ENCODE measurements around the gene CDH8.

Gene CDH8

DNA sequence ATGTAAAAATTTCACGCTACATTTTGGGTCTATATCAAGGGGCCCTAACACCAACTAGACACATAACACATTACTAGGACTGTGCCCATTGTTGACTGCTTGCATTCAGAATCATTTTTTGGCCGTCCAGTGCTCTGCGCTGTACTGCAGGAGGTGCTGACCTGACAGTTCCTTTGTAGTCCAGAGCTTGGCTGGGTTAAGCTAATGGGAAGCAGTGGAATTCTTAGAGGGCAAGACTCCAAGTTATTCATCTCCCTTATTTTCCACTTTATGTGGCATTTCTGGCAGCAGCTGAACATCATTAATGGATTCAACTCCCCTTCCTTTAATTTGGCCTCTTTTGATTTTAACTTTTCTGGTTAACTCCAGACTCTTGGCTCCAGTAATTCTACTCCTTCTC, 351.7 kb downstream of the CDH8 start:
- in situ Hi-C loops (cut with MboI; ENCODE audit: low pct_unique_long_range_greater_than_20kb, low sequenced_read_pairs), result no loop called here
- DNase-seq, result no peak

DNA sequence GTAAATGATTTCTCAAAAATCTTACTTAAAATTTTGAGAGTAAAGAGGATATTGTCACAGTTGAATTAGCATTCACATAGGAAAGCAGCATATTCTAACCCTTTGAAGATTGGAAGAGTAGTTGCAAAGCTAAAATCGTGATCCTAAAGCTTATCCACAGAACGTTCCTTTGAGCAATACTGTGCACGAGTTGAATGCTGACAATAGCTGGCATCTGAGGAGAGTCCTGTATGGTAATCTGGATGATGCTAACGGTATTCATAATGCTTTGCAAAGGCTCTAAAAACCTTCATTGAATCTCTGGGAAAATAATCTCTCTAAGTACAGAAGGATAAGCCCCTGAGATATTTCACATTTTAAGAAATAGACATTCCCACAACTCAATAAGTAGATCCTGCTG, 354.6 kb downstream of the CDH8 start:
- no peak for DNase-seq
- in situ Hi-C loops (cut with MboI; ENCODE audit: low pct_unique_long_range_greater_than_20kb, low sequenced_read_pairs), result no loop called here

DNA sequence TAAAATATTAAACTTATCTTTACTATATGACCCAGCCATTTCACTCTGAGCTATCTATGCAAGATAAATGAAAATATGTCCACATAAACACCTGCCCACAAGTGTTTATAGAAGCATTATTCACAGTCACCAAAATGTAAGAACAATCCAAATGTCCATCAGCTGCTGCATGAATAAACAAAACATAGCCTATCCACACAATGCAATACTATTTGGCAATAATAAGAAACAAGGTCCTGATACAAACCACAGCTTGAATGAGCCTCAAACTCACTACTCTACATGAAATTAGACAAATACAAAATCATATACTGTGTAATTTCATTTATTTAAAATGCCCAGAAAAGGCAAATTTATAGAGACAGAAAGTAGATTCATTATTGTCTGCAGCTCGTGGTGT, 355.1 kb downstream of the CDH8 start:
- DNase-seq, result no peak
- in situ Hi-C loops (cut with MboI; ENCODE audit: low pct_unique_long_range_greater_than_20kb, low sequenced_read_pairs), result no loop called here

DNA sequence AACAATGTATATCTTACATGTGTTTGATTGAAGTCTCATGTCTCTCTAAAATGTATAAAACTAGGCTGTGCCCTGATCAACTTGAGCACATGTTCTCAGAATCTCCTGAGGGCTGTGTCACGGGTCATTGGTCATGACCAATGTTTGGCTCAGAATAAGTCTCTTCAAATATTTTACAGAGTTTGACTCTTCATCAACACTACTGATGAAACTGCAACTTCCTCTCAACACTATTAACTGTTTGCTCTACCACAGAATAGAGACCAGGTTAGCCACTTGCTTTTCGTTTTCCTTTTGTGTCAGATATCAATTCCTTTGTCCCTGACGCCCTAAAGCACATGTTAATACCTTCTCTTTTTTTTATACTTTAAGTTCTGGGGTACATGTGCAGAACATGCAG, 358.1 kb downstream of the CDH8 start:
- no peak for DNase-seq
- in situ Hi-C loops (cut with MboI; ENCODE audit: low pct_unique_long_range_greater_than_20kb, low sequenced_read_pairs), result no loop called here

DNA sequence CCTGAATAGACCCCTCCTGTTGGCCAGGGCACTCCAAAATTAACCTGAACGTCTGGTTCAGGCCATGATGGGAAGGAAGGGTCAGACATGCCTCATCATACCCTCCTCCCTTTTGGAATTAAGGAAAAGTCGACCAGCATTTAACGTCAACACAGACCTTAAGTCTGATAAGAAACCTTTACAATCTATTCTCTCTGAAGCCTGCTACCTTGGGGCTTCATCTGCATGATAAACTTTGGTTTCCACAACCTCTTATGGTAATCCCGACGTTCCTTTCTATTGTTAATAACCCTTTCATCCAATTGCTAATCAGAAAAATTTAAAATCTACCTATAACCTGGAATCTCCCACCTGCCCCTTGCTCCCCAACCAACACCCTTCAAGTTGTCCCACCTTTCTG, 358.5 kb downstream of the CDH8 start:
- DNase-seq, result no peak
- in situ Hi-C loops (cut with MboI; ENCODE audit: low pct_unique_long_range_greater_than_20kb, low sequenced_read_pairs), result no loop called here

DNA sequence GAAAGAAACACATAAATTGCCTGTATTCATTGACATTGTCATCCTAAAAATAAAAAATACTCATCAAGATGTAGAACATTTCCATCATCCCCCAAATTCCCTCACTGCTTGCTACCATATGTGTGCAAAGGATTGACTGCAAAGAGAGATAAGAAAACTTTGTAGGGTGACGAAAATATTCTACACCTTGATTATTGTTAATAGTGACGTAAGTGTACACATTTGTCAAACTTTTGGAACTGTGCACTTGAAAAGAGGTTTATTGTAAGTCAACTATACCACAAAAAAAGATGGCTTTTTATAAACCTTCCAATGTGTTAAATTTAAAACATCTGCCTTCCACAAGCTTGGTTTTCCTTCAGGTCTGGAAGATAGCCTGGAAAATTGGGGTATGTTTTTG, 359.5 kb downstream of the CDH8 start:
- no peak for DNase-seq
- in situ Hi-C loops (cut with MboI; ENCODE audit: low pct_unique_long_range_greater_than_20kb, low sequenced_read_pairs), result no loop called here

DNA sequence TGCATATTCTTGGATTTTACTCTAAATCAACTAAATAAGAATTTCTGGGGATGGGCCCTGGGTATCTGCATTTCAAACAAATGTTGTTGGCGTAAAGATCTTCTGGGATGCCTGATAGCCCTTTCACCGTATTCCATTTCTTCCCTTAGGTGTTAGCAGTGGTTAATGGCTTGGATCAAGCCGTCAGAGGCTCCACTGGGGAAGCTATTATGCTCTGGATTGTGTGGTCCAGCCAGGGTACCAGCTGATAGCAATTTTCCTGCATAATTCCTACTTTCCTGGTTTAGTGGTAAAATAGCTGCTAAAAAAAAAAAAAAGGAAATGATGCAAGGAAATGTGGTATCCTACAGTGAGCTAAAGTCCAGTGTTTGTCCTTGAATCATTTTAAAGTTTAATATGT, 365.1 kb downstream of the CDH8 start:
- no peak for DNase-seq
- in situ Hi-C loops (cut with MboI; ENCODE audit: low pct_unique_long_range_greater_than_20kb, low sequenced_read_pairs), result no loop called here

DNA sequence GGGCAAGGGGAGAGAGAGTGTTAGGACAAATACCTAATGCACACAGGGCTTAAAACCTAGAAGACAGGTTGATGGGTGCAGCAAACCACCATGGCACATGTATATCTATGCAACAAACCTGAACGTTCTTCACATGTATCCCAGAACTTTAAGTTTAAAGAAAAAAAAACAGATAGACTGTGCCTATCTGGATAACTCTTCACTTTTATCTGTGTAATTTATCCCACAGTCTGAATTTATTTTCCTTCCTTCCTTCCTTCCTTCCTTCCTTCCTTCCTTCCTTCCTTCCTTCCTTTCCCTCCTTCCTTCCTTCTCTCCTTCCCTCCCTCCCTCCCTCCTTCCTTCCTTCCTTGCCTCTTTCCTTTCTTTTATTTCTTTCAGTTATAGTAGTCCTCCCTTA, 370.7 kb downstream of the CDH8 start:
- in situ Hi-C loops (cut with MboI; ENCODE audit: low pct_unique_long_range_greater_than_20kb, low sequenced_read_pairs), result no loop called here
- DNase-seq, result no peak

DNA sequence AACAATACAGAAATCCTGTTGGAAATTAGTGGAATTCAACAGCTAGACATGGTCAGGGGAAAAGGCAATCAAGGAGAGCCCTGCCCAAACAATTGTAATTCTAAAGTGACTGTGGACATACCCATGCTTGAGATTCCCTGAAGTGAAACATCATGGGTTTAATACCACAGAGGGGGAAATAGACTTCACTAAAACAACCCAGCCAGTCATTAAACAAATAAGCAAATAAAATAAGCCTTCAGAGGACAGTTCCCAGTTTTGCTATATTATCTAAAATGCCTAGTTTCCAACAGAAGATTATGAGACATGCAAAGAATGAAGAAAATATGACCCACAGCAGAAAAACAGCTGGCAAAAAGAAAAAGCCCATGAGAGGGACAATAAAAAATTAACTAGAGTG, 376.3 kb downstream of the CDH8 start:
- in situ Hi-C loops (cut with MboI; ENCODE audit: low pct_unique_long_range_greater_than_20kb, low sequenced_read_pairs), result no loop called here
- no peak for DNase-seq

DNA sequence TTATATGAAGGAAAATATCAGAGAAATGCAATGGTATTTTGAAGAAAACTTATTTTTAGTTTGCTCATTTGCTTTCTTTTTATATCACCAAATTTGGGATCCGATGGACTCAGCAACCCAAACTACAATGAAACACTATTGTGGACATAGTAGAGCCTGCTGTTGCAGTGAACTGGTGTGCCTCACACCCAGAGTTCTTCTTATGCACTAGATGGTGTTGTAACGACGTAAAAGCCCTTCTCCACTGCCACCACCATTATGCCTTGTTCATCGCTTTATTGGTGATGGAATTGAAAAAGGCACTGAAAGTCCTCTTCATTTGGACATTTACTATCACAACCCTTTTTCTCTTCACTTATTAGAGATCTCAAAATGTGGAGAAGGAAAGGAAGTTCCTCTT, 381.3 kb downstream of the CDH8 start:
- in situ Hi-C loops (cut with MboI; ENCODE audit: low pct_unique_long_range_greater_than_20kb, low sequenced_read_pairs), result no loop called here
- no peak for DNase-seq

DNA sequence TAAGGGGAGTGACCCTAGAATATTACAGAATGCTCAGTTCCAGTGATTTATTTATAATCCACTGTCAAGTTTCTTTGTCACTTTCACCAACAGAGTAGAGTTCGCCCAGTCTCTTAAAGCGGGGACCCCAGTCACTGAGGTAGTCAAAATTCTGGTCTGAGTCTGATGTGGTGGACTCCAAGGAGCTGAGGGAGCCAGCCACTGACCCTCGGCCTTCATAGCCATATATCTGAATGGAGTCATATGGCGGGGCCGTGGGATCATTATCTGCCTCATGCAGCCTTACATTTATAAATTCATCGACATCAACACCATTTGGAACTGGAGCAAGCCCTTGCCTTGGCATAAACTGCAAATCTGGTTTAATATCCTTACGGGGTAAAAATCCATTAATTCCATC, 382.7 kb downstream of the CDH8 start:
- DNase-seq, result no peak
- in situ Hi-C loops (cut with MboI; ENCODE audit: low pct_unique_long_range_greater_than_20kb, low sequenced_read_pairs), result no loop called here

DNA sequence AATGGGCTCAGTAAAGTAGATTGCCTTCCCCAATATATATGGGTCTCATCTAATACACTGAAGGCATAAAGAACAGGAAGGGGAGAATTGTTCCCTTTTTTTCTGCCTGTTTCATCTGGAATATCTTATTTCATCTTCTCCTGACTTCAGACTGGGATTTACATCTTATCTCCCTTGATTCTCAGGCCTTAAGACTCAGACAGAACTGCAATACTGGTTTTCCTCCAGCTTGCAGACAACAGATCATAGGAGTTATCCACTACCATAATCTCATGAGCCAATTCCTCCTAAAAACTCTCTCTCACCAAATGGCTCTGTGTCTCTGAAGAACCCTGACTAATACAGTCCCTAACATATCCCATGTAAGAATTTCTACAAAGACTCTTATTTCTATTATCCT, 390.7 kb downstream of the CDH8 start:
- DNase-seq, result no peak
- in situ Hi-C loops (cut with MboI; ENCODE audit: low pct_unique_long_range_greater_than_20kb, low sequenced_read_pairs), result no loop called here

DNA sequence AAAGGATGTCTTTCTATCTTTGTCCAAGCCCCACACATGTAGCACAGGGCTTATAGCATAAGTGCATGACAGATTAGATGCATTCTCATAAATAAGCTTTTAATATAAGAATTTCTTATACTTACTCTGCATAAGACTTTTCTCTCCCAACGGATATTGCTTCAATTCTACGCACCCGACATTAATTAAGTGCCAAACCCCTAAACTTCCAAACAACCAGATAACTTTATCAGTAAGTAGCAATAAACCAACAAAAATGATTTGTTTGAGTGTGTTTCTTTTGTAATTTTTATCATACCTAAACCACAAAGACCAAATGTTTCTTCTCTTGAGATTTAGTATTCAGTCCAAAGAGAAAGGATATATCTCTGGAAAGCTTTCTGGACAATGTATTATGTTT, 391.5 kb downstream of the CDH8 start:
- no peak for DNase-seq
- in situ Hi-C loops (cut with MboI; ENCODE audit: low pct_unique_long_range_greater_than_20kb, low sequenced_read_pairs), result no loop called here

DNA sequence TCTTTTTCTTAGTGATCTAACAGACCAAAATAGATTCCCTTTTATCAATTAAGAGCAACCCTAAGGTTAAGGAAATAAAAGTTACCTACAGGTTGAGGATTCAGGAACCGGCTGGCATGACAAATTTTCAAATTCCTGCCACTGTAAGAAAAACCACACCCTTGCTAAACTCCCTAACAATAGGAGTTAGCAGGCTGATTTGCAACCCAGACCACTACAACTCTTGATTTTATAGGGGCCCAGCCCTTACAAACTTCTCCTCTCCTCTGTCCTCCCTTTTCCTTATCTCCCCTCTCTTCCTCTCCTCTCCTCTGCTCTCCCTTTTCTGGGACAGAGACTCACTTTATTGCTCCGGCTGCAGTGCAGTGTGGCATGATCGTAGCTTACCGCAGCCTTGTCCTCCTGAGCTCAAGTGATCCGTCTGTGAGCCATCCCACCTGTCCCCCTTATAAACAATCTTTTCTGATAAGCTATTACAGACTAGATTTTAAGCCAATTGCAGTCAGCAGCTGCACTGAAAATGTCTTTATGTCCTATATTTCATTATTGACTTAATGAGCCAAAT, 418.9 kb downstream of the CDH8 start:
- in situ Hi-C loops (cut with MboI; ENCODE audit: low pct_unique_long_range_greater_than_20kb, low sequenced_read_pairs), result no loop called here
- no peak for DNase-seq

DNA sequence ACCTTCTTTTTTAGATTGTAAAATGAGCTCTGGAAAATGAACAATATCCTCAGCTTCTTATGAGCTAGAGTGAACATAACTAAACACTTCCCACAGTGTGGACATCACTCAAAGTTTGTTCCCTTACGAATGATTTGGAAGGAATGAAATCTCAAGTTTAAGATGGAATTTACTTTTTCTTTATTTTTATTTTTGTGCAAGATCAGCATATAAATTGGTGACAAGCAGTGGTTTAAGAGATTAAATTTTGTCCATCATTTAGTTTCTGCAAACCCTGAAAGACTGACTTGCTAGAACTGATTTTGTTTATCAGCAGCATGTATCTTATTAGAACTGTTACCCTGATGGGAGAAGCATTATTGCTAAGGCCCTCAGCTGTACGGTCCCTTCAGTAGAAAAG, 420.1 kb downstream of the CDH8 start:
- in situ Hi-C loops (cut with MboI; ENCODE audit: low pct_unique_long_range_greater_than_20kb, low sequenced_read_pairs), result no loop called here

DNA sequence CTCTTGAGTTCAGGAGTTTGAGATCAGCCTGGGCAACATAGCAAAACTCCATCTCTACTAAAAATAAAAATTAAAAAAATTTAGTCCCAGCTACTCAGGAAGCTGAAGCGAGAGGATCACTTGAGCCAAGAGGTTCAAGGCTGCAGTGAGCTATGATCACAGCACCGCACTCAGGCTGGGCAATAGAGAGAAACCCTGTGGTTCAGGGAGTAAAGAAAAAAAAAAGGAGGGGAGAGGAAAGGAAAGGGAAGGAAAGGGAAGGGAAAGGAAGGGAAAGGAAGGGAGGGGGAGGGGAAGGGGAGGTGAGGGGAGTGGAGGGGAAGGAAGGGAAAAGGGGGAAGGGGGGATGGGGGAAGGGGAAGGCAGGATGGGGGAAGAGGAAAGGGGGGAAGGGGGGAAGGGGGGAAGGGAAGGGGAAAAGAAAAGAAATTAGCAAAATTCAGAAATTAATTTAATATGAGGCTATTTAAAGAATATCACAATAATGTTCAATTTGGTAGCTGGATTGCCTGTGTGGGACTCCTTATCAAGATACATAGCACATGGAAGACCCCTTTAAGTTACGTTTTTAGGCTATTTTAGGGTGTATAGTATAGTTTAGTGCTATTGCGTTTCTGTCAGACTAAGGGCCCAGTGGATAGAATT, 424.3 kb downstream of the CDH8 start:
- DNase-seq, result no peak
- in situ Hi-C loops (cut with MboI; ENCODE audit: low pct_unique_long_range_greater_than_20kb, low sequenced_read_pairs), result no loop called here

More for the DNA sequence above, 420.1 kb downstream of the CDH8 start:
- no peak for DNase-seq

DNA sequence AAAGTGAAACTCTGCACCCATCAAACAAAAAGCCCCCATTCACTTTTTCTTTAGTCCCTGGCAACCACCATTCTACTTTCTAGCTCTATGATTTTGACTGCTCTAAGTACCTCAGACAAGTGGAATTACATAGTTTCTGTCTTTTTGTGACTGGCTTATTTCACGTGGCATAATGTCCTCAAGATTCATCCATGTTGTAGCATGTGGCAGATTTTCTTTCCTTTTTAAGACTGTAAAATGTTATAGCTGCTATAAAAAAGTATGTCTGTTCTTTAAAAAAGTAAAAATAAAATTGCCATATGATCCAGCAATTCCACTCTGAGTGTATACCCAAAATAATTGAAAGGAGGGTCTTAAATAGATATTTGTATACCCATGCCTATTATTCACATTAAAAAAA, 429.7 kb downstream of the CDH8 start:
- no peak for DNase-seq
- in situ Hi-C loops (cut with MboI; ENCODE audit: low pct_unique_long_range_greater_than_20kb, low sequenced_read_pairs), result no loop called here
